Activated naive CD4-positive, alpha-beta T cell treated with anti-CD3 and anti-CD28 coated beads, Interleukin-2, amount 50 U/mL, for 16 hours (primary cell): ENCODE data around the gene NRP1.
"Not testable (repeated sequence)": the region's sequence is repeated elsewhere in the genome, so short reads cannot be mapped to it uniquely, and the experiment has no call there.

Source experiments
- DNase-seq: peaks from one replicate; pipeline ENCODE4 v3.0.0-alpha.2; 2020

The NRP1 gene

GRCh38 chr10:33234831-33235237 lies 99.6 kb downstream of the NRP1 start:
- DNase-seq = no peak

GRCh38 chr10:33233635-33234034 lies 100.8 kb downstream of the NRP1 start:
- no peak for DNase-seq

GRCh38 chr10:33233221-33233620 lies 101.2 kb downstream of the NRP1 start:
- DNase-seq = no peak

- no peak for DNase-seq
Measured at GRCh38 chr10:33231621-33232350, 102.7 kb downstream of the NRP1 start.

- no peak for DNase-seq
Measured at GRCh38 chr10:33229949-33230267, 104.6 kb downstream of the NRP1 start.

GRCh38 chr10:33229252-33229948 lies 105.1 kb downstream of the NRP1 start:
- DNase-seq = no peak

- DNase-seq = no peak
Measured at GRCh38 chr10:33228426-33228825, 106.0 kb downstream of the NRP1 start.

- DNase-seq = no peak
Measured at GRCh38 chr10:33227489-33227888, 107.0 kb downstream of the NRP1 start.

- DNase-seq = no peak
Measured at GRCh38 chr10:33224251-33224965, 110.1 kb downstream of the NRP1 start.

GRCh38 chr10:33223326-33224000 lies 111.0 kb downstream of the NRP1 start:
- DNase-seq = no peak

GRCh38 chr10:33222304-33222703 lies 112.2 kb downstream of the NRP1 start:
- DNase-seq = not testable (repeated sequence)

GRCh38 chr10:33217854-33218253 lies 116.6 kb downstream of the NRP1 start:
- no peak for DNase-seq

GRCh38 chr10:33216661-33217427 lies 117.6 kb downstream of the NRP1 start:
- no peak for DNase-seq

GRCh38 chr10:33215635-33216034 lies 118.8 kb downstream of the NRP1 start:
- no peak for DNase-seq

- DNase-seq = no peak
Measured at GRCh38 chr10:33215154-33215553, 119.3 kb downstream of the NRP1 start.

GRCh38 chr10:33214174-33214573 lies 120.3 kb downstream of the NRP1 start:
- DNase-seq = no peak

- no peak for DNase-seq
Measured at GRCh38 chr10:33212061-33212748, 122.3 kb downstream of the NRP1 start.

GRCh38 chr10:33211106-33211878 lies 123.2 kb downstream of the NRP1 start:
- DNase-seq = no peak

GRCh38 chr10:33209802-33210201 lies 124.7 kb downstream of the NRP1 start:
- DNase-seq = no peak

GRCh38 chr10:33208166-33208565 lies 126.3 kb downstream of the NRP1 start:
- DNase-seq = no peak

- DNase-seq = no peak
Measured at GRCh38 chr10:33204031-33204430, 130.4 kb downstream of the NRP1 start.
